G401.6 (cell line): ENCODE data around the gene ACTG2.

ENCODE experiments used
- FAIRE-seq: peaks from 2 replicates; lab custom pipeline; 2012; peaks lifted over from hg19 to GRCh38; lab: Jason Lieb, UNC

ACTG2 gene

GRCh38 chr2:73914667-73915066, 21.9 kb downstream of the ACTG2 start:
- no peak for FAIRE-seq

DNA sequence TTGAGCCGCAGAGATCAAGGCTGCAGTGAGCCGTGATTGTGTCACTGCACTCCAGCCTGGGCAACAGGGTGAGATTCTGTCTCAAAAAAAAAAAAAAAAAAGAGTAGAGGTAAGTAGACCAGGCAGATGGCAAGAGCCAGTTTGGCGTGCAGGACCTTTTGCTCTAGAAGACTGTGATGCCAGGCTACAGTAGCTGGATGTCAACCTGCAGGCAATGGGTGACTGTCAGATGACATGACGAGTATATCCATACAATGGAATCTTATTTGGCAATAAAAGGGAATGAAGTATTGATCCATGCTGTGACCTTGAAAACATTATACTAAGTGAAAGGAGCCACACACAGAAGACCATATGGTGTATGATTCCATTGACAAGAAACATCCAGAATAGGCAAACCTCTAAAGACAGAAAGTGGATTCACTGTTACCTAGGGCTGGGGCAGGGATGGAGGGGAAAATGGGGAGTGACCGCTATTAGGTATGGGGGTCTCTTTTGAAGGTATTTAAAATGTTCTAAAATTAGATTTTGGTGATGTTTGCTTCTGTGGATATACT, 22.7 kb downstream of the ACTG2 start:
- no peak for FAIRE-seq

DNA sequence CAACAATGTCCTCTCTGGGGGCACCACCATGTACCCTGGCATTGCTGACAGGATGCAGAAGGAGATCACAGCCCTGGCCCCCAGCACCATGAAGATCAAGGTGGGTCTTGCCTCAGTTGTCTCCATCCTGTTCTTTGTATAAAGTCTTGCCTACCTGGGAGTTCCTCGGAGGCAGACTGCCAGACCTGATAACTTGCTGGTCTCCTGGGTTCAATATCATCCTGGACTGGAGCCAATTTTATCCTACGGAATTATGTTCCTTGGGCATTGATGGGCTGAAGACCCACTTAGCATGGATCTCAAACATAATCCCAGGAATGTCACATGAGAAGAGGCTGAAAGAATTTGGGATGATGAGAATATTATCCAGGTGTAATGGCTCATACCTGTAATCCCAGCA, 23.9 kb downstream of the ACTG2 start:
- no peak for FAIRE-seq

DNA sequence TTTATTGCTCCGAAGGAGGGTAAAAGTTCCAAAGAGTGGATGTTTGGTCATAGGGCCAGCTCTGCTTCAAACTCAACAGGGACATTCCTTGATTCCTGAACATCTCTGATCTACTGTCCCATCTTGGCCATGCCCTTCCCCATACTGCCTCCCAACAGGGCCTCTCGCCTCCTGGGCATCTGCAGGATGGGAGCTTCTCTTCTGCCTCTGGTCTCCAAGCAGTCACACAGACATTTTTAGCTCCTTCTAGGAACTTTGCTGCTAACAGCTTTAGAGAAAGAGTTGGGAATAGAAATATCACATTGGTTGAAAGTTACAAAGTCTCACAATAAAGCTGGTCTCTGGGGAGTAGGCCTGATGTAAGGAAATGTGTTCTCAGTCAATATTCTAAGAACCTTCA, 24.5 kb downstream of the ACTG2 start:
- FAIRE-seq = no peak

- FAIRE-seq = no peak
Observed at GRCh38 chr2:73917696-73918207, 24.9 kb downstream of the ACTG2 start.

DNA sequence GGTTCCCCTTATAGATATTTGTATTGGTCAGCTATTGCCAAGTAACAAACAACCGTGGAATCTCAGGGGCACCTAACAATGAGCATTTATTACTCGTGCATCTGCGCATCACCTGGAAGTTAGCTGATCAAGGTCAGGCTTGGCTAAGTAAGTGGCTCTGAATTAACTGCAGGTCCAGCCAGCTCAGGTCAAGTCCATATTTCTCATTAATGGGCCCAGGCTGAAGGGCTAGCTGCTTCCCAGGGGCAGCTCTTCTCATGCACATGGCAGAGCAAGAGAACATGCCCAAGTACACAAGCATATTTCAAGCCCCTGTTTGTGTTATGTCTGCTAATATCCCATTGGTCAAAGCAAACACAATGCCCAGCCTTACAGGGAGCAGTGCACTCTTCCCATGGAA, 26.0 kb downstream of the ACTG2 start:
- no peak for FAIRE-seq

- no peak for FAIRE-seq
Observed at GRCh38 chr2:73919596-73920228, 26.9 kb downstream of the ACTG2 start.

DNA sequence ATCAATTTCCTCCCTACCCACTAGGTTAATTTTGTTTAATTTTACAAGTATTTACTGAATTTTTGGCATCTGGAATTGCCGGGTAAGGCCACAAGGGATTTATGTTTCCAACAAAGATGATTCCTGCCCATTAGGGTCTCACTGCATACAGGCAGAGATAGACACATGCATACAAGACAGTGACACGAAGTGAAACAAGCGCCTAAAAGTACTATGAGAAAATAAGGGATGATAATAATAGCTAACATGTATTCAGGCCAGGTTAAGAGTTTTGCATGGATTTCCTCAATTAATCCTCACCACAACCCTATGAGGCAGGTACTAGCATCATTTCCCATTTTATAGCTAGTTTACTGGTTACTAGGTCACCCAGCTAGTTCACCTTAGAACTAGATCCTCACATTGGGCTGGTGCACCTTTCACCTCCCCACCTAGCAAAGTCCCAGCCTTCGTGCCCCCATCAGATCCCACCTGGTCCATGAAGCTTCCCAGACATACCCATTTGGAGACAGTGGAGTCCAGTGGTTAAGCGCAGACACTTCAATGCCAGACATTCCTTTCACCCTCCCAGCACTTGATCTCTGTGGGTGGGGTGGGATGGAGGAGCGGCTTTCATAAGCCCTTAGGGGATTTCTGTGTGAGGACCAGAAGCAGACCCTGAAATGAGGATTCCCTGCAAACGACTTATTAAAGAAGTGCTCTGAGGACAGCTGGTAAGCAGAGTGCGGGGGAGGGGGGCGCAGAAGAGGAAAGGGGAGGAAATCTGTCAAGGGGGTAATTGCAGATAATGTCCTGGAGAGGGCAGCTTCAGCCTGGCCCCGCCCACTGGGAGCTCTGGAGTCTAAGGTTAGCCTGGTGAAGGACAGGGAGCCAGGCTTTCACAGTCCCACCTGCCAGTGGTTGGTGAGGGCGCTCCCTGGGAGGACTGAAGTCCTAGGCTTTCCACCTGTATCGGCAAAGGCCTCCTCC, 28.1 kb downstream of the ACTG2 start:
- FAIRE-seq = no peak

DNA sequence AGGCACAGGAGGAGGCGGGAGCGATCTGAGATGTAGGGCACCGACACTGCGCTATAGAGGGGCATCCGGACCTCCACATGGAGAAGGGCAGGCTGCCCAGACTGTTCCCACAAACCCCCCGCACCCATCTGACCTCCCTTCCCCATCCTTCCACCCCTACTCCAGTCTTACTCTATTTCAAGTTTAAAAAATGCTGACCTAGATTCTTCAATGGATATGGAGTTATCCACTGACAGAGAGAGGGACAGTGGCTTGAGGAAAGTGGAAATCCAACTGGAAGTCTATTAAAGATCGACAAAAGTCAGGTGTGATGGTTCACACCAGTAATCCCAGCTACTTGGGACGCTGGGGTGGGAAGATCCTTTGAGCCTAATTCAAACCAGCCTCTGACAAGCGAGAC, 28.8 kb downstream of the ACTG2 start:
- no peak for FAIRE-seq

DNA sequence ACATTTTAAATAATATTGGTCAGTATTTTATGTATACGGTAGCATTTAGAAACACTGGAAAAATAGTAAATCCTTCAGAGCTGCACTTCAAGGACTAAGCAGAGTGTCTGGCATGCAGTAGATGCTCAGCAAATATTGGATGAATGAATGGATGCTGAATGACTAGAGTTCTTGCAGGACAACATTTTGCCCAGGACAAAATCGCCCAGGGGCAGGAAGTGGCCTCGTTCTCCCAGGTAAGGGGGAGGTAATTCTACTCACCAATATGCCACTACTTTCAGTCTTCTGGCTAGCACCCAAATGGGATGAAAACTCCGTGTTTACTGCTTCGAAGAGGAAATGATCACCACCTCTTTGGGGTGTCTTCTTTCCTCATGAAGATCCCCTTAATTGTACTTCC, 29.9 kb downstream of the ACTG2 start:
- FAIRE-seq = no peak

DNA sequence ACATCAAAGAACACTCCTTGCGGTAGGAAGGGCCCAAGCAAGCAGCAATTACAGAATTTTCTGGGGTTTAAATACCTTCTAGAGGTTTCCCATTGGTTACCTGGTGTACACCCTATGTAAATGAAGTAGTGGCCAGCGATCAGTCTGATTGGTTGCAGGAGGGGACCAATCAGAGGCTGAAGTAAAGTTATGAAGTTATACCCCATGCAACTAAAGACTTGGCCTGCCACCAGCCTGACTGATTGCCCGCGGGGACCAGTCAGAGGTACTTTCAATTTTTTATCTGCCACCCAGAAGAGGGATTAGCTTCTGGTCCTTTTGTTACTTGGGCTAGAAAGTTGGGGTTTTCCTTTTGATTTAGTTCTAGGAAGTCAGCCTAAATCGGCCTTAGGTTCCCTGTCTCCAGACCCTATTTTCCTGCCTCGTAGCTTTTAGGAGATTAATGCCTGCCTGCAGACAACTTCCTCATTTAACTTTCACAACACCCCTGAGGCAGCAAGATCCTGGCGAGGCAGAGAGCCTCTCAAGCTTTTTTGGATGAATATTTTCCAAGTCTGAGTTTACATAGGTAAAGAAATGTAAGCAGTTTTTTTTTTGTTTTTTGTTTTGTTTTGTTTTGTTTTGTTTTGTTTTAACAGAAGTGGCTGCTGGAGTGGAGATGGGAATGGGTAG, 32.4 kb downstream of the ACTG2 start:
- no peak for FAIRE-seq

DNA sequence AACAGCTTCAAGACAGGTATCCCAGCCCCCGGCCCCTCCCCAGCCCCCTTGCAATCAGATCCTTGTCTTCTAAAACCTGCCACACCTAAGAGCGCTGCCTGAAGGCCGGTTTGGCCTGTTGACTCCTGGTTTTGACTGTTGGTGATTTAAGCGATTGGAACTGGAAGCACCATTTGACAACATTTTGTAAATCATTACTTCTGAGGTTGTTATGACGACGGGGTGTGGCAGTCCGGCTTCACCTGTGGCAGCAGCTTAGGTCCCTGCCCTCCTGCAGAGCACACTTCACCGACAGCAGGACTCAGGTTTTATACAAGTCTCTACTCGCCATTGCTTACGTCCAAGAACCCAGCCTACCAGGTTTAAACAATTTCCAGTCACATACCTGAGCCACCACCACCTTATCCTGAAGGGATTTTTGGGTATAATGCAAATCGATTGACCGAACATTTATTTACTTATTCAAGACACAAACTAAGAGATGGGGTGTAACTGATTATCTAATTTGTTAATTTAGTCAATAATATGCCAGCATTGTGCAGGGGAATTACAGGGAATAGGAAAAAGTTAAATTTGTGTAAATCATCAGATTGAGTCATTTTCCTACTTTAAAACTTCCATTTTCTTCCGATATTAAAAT, 33.2 kb downstream of the ACTG2 start:
- no peak for FAIRE-seq

- peak; percentile 98 for FAIRE-seq
Observed at GRCh38 chr2:73926493-73927327, 33.9 kb downstream of the ACTG2 start, which contains the start of gene DGUOK. Gene DGUOK (plus strand): TSS chr2:73926880. CDS start chr2:73926911, 31 bp downstream.

- no peak for FAIRE-seq
Observed at GRCh38 chr2:73927344-73927743, 34.5 kb downstream of the ACTG2 start.

GRCh38 chr2:73928963-73929347, 36.1 kb downstream of the ACTG2 start:
- FAIRE-seq = no peak

DNA sequence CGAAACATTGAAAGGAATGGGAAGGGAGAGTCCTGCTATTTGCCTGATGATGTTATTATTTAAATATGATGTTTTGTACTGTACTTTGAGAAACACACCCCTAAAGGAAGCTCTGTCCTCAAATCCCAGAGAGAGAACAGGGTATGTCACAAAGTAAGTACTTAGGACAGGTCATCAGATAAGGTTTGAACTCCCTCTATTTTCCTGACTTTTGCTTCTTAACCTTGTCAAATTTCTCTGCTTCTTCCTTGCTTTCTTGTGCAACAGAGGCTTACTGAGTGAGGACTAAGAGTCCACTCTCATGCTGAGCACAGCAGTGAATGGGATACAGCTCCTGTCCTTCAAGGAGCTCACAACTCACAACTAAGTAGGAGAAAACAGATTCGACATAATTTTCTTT, 37.6 kb downstream of the ACTG2 start:
- no peak for FAIRE-seq

DNA sequence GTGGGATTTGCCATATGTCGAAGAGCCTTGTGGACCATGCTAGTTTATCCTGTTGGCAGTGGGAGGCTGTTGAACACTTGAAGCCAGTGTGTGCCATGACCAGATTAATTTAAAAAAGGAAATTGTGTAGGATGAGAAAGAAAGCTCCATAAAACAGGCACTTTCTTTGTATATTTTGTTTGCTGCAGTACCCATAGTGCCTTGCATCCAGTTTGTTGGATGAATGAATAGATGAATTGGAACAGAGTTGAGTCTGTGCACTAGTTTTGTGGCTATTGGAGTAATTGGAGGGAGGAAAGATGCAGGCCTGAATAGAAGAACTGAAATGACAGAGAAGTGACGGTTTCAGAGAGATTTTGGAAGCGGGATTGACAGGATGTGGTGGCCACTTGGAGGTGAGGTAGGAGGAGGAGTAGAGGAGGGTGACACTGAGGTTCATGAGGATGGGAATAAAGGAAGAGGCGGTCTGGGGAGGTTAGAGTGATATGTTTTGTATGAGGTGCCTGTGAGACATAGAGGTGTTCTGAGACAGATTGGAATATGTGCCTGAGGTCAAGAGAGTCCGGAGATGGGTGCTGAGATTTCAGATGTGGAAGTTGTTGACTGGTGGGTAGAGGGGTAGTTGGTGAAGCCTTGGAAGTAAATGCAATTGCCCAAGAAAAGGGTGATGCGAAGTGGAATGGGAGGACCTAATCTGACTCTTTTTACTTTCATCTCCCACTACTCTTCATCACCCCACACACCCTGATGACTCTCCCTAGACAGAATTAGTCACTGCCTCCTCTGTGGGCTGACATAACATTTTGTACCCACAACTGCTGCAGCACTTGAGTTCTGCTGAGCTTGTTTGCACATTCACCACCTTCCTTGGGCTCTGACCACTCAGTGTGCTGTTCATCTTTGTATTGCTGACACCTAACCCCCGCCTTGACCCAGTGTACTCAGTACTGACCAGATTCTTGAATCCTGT, 39.0 kb downstream of the ACTG2 start:
- no peak for FAIRE-seq

DNA sequence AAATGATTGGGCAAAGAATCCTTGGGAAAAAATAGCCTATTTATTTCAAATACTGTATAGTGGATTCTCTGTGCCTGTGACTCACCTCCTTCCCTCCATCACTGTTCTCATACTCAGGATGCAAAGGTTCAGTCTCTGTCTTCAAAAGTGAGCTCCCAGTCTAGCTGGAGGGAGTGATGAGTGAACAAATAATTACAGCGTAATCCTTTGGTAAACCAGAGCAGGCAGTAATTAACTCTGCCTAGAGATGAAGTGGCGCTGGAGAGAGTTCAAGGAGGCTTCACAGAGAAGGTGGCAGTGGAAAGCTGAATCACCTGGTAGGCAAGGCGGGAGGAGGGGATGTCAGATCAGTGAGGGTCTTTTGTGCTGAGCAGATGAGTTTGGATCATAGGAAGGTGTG, 40.4 kb downstream of the ACTG2 start:
- no peak for FAIRE-seq

GRCh38 chr2:73935641-73936040, 42.8 kb downstream of the ACTG2 start:
- FAIRE-seq = no peak
